Lower lobe of right lung (tissue), 2 donors: ENCODE measurements around the gene PSMB8. TPM values are rescaled to one million over a fixed set of nuclear protein-coding genes. Genes with fewer than 3 reads are reported as not detected.

Source experiments
- ATAC-seq, 2 donors: fragments of 200-7000 bp; cut with Tn5 transposase; one replicate each; pipeline ENCODE4 v1.9.1; 2020 to 2022; ENCODE audit warnings: mild to moderate bottlenecking in 2 of 2, moderate library complexity in 2 of 2
- DNase-seq: peaks from one replicate; pipeline ENCODE4 v3.0.0-alpha.2; 2020
- H3K27ac ChIP-seq: fragments of 200-600 bp; one replicate; pipeline ENCODE4 v1.8.0; 2022
- H3K27me3 ChIP-seq: fragments of 200-600 bp; one replicate; pipeline ENCODE4 v1.8.0; 2022; ENCODE audit warnings: low read depth
- H3K36me3 ChIP-seq: fragments of 200-600 bp; one replicate; pipeline ENCODE4 v1.8.0; 2022; ENCODE audit warnings: mild to moderate bottlenecking
- H3K4me1 ChIP-seq: fragments of 200-600 bp; one replicate; pipeline ENCODE4 v1.8.0; 2022
- H3K4me3 ChIP-seq: fragments of 200-600 bp; one replicate; pipeline ENCODE4 v1.8.0; 2022; ENCODE audit warnings: mild to moderate bottlenecking
- H3K9me3 ChIP-seq: fragments of 200-600 bp; one replicate; pipeline ENCODE4 v1.8.0; 2022
- CTCF ChIP-seq: fragments of 200-600 bp; IDR thresholded peaks from one replicate; pipeline ENCODE4 v1.8.0; 2022; ENCODE audit warnings: antibody characterized with exemption, mild to moderate bottlenecking
- intact Hi-C: fragments of 100-400 bp; cut with DNase I; formaldehyde crosslinking; loops from one replicate; pipeline ENCODE4 v1.11.0; 2022
- total RNA-seq: library from RNA; stranded (reverse); fragmentation: NEBNext Ultra II Directional; extraction: Animal tissue kit (Norgen Biotek cat#: 25700); gene quantifications from one replicate; pipeline ENCODE4 v1.2.1, GENCODE V29; 2021
- donor health status: DM: no; HTN: yes; CAD: no; lungs with severe emphysema.

The PSMB8 gene
- total RNA-seq, 1 donor from 2014 or later: 103 TPM

GRCh38 chr6:32862725-32863124 is 18.9 kb upstream of the PSMB8 start:
- DNase-seq (no peak), ATAC-seq (no peak)
- TF ChIP-seq CTCF: no peak
- H3K27ac ChIP-seq: no peak overlapping the region
- intact Hi-C loops: no loop called here
- H3K4me3 ChIP-seq: no peak overlapping the region
- H3K9me3 ChIP-seq: no peaks in the 10 kb centered on the region
- no peaks in the 10 kb centered on the region for H3K4me1 ChIP-seq
- H3K27me3 ChIP-seq: no peaks in the 10 kb centered on the region
- H3K36me3 ChIP-seq: peaks cover 33% of the 10 kb centered on the region

- peaks cover 50% of the 10 kb centered on the region for H3K36me3 ChIP-seq
- TF ChIP-seq CTCF: no peak
- DNase-seq (no peak), ATAC-seq (no peak)
- peaks cover 10% of the 10 kb centered on the region for H3K4me1 ChIP-seq
- no peaks in the 10 kb centered on the region for H3K9me3 ChIP-seq
- H3K27me3 ChIP-seq: no peaks in the 10 kb centered on the region
- no peak overlapping the region for H3K4me3 ChIP-seq
- intact Hi-C loops: no loop called here
- H3K27ac ChIP-seq: peak overlapping the region; percentile 49
Observed at GRCh38 chr6:32860674-32861073, 16.8 kb upstream of the PSMB8 start.

GRCh38 chr6:32858194-32858593 is 14.3 kb upstream of the PSMB8 start:
- intact Hi-C loops: no loop called here
- peaks cover 50% of the 10 kb centered on the region for H3K36me3 ChIP-seq

GRCh38 chr6:32857156-32857891 is 13.5 kb upstream of the PSMB8 start:
- no peak for DNase-seq
- H3K27ac ChIP-seq: no peak overlapping the region
- peaks cover 26% of the 10 kb centered on the region for H3K4me1 ChIP-seq
- no peak for ATAC-seq
- no peak for TF ChIP-seq CTCF
- intact Hi-C loops: no loop called here
- peaks cover 50% of the 10 kb centered on the region for H3K36me3 ChIP-seq
- H3K4me3 ChIP-seq: no peak overlapping the region
- H3K9me3 ChIP-seq: no peaks in the 10 kb centered on the region
- H3K27me3 ChIP-seq: no peaks in the 10 kb centered on the region

More at GRCh38 chr6:32858194-32858593, 14.3 kb upstream of the PSMB8 start:
- no peaks in the 10 kb centered on the region for H3K9me3 ChIP-seq
- H3K4me3 ChIP-seq: no peak overlapping the region
- H3K4me1 ChIP-seq: peaks cover 21% of the 10 kb centered on the region
- H3K27me3 ChIP-seq: no peaks in the 10 kb centered on the region
- ATAC-seq (no peak), DNase-seq (no peak)
- no peak overlapping the region for H3K27ac ChIP-seq
- no peak for TF ChIP-seq CTCF

- TF ChIP-seq CTCF: no peak
- Histone ChIP-seq H3K4me1 (peaks cover 43% of the 10 kb centered on the region), H3K36me3 (peaks cover 61% of the 10 kb centered on the region), H3K4me3 (peak overlapping the region; percentile 93), H3K9me3 (no peaks in the 10 kb centered on the region), H3K27ac (peak overlapping the region; percentile 97), H3K27me3 (no peaks in the 10 kb centered on the region)
- DNase-seq (no peak), ATAC-seq (no peak)
- intact Hi-C loops: no loop called here
Observed at GRCh38 chr6:32855467-32856174, 11.8 kb upstream of the PSMB8 start.
